SK-N-SH (cell line): Measurements from ENCODE around the gene SIK2. TPM values are rescaled to one million over a fixed set of nuclear protein-coding genes. Genes with fewer than 3 reads are reported as not detected.

Source experiments
- CTCF ChIA-PET: fragments of 300-600, 350-600 bp; formaldehyde crosslinking; extraction: SDS; loops from one replicate; lab custom pipeline; 2021; lab: Yijun Ruan, JAX
- POLR2A ChIA-PET: fragments of 350-600 bp; sonication (Branson Sonifier 250); formaldehyde crosslinking; extraction: SDS; loops from one replicate; lab custom pipeline; 2020; ENCODE audit warnings: antibody characterized with exemption, inconsistent platforms; lab: Yijun Ruan, JAX
- DNase-seq: peaks from one replicate; pipeline ENCODE4 v3.0.0; 2012
- H2AFZ ChIP-seq: fragments of 200-600 bp; sonication (generic); 2 replicates; pipeline ENCODE4 v1.8.1; 2016; ENCODE audit warnings: antibody characterized with exemption, mild to moderate bottlenecking, low read depth
- H3F3A ChIP-seq: fragments of 200-600 bp; sonication (generic); replicated peaks from 2 replicates; pipeline ENCODE3; 2016; ENCODE audit warnings: antibody characterized with exemption, mild to moderate bottlenecking; ENCODE audit not compliant: insufficient read depth
- H3K27ac ChIP-seq, 2 experiments: fragments of 200-500 bp in 1 of 2; fragments of 200-600 bp in 1 of 2; sonication (Bioruptor generic) in 1 of 2; sonication (generic), shearing (Covaris generic) in 1 of 2; 2 replicates each; pipeline versions ENCODE4 v1.5.1 to v1.6.1; 2014 to 2016; ENCODE audit warnings: low read depth in 2 of 2, inconsistent platforms in 1 of 2, low read length in 1 of 2, mild to moderate bottlenecking in 1 of 2, mixed read lengths in 1 of 2
- H3K27me3 ChIP-seq: fragments of 200-600 bp; sonication (generic), shearing (Covaris generic); 2 replicates; pipeline ENCODE4 v1.6.1; 2016; ENCODE audit warnings: mixed run types; ENCODE audit not compliant: insufficient read depth
- H3K36me3 ChIP-seq, 2 experiments: fragments of 200-500 bp in 1 of 2; fragments of 200-600 bp in 1 of 2; sonication (Bioruptor generic) in 1 of 2; sonication (generic) in 1 of 2; replicated peaks in 1 of 2; 2 replicates each; pipeline versions ENCODE3 to v1.5.1; 2014 to 2016; ENCODE audit warnings: low read length in 1 of 2, mild to moderate bottlenecking in 1 of 2; ENCODE audit not compliant: insufficient read depth in 2 of 2, control insufficient read depth in 1 of 2
- H3K4me1 ChIP-seq, 2 experiments: fragments of 200-500 bp in 1 of 2; fragments of 200-600 bp in 1 of 2; sonication (Bioruptor generic) in 1 of 2; sonication (generic), shearing (Covaris generic) in 1 of 2; 2 replicates each; pipeline versions ENCODE4 v1.5.1 to v1.6.1; 2014 to 2016; ENCODE audit warnings: low read depth in 1 of 2, low read length in 1 of 2, mixed run types in 1 of 2; ENCODE audit not compliant: insufficient read depth in 2 of 2, control insufficient read depth in 1 of 2
- H3K4me2 ChIP-seq: fragments of 200-600 bp; sonication (generic), shearing (Covaris generic); 2 replicates; pipeline ENCODE4 v1.6.1; 2017; ENCODE audit warnings: mixed run types
- H3K4me3 ChIP-seq, 2 experiments: fragments of 200-500 bp in 1 of 2; fragments of 200-600 bp in 1 of 2; sonication (Bioruptor generic) in 1 of 2; sonication (generic), shearing (Covaris generic) in 1 of 2; 2 replicates each; pipeline versions ENCODE4 v1.5.1 to v1.8.1; 2014 to 2016; ENCODE audit warnings: low read depth in 2 of 2, inconsistent platforms in 1 of 2, low read length in 1 of 2, mild to moderate bottlenecking in 1 of 2, mixed read lengths in 1 of 2, moderate library complexity in 1 of 2
- H3K79me2 ChIP-seq: fragments of 200-600 bp; sonication (generic); 2 replicates; pipeline ENCODE4 v1.8.1; 2017; ENCODE audit warnings: mild to moderate bottlenecking; ENCODE audit not compliant: insufficient read depth
- H3K9ac ChIP-seq: fragments of 200-600 bp; sonication (generic); 2 replicates; pipeline ENCODE4 v1.6.1; 2017; ENCODE audit warnings: mixed run types
- H3K9me2 ChIP-seq: fragments of 200-600 bp; sonication (generic); 2 replicates; pipeline ENCODE4 v1.6.1; 2017; ENCODE audit warnings: mixed run types
- H3K9me3 ChIP-seq: fragments of 200-600 bp; sonication (generic); 2 replicates; pipeline ENCODE4 v1.6.1; 2017; ENCODE audit warnings: mixed run types, mild to moderate bottlenecking, moderate library complexity
- H4K20me1 ChIP-seq: fragments of 200-600 bp; sonication (generic); 2 replicates; pipeline ENCODE4 v1.6.1; 2017; ENCODE audit warnings: mild to moderate bottlenecking, mixed run types; ENCODE audit not compliant: insufficient read depth
- CHD2 ChIP-seq: fragments of 150-350 bp; IDR thresholded peaks from 2 replicates; pipeline ENCODE4 v1.6.1; 2018; ENCODE audit warnings: low read length; ENCODE audit not compliant: partially characterized antibody
- EZH2phosphoT487 ChIP-seq: fragments of 200-600 bp; sonication (generic); IDR thresholded peaks from 2 replicates; pipeline ENCODE4 v1.6.1; 2017; ENCODE audit warnings: low read depth, mixed run types, mild to moderate bottlenecking, antibody characterized with exemption, moderate library complexity, borderline replicate concordance
- FOSL2 ChIP-seq: IDR thresholded peaks from 2 replicates; pipeline ENCODE4 v1.4.0; 2012; ENCODE audit warnings: low read depth, mild to moderate bottlenecking, moderate library complexity, borderline replicate concordance
- FOXM1 ChIP-seq: IDR thresholded peaks from 2 replicates; pipeline ENCODE4 v1.4.0; 2012; ENCODE audit warnings: low read depth, mild to moderate bottlenecking
- GABPA ChIP-seq: IDR thresholded peaks from 2 replicates; pipeline ENCODE4 v1.4.0; 2012; ENCODE audit warnings: low read depth, mild to moderate bottlenecking
- GATA2 ChIP-seq: sonication (generic); formaldehyde crosslinking; IDR thresholded peaks from 2 replicates; pipeline ENCODE4 v1.5.0; 2020; ENCODE audit warnings: mild to moderate bottlenecking, missing genetic modification reagents
- IRF3 ChIP-seq: fragments of 150-350 bp; IDR thresholded peaks from 2 replicates; pipeline ENCODE4 v1.6.1; 2016; ENCODE audit warnings: mild to moderate bottlenecking, low read depth, low read length
- JUND ChIP-seq: IDR thresholded peaks from 2 replicates; pipeline ENCODE4 v1.4.0; 2012
- MAX ChIP-seq: IDR thresholded peaks from 2 replicates; pipeline ENCODE4 v1.4.0; 2012; ENCODE audit warnings: low read depth
- NRF1 ChIP-seq: IDR thresholded peaks from 2 replicates; pipeline ENCODE4 v1.6.1; 2012; ENCODE audit warnings: low read depth, mild to moderate bottlenecking, low read length
- RCOR1 ChIP-seq: fragments of 150-350 bp; IDR thresholded peaks from 2 replicates; pipeline ENCODE4 v1.6.1; 2017; ENCODE audit warnings: antibody characterized with exemption, low read length
- REST ChIP-seq: IDR thresholded peaks from 2 replicates; pipeline ENCODE4 v1.6.1; 2012; ENCODE audit warnings: mild to moderate bottlenecking, low read depth, low read length, moderate library complexity
- SMC3 ChIP-seq: IDR thresholded peaks from 2 replicates; pipeline ENCODE4 v1.6.1; 2012; ENCODE audit warnings: low read depth, low read length, improper control_type of control experiment
- USF2 ChIP-seq: fragments of 150-350 bp; IDR thresholded peaks from 2 replicates; pipeline ENCODE4 v1.6.1; 2017; ENCODE audit warnings: antibody characterized with exemption, low read length, low read depth, borderline replicate concordance
- ZBTB33 ChIP-seq: IDR thresholded peaks from 2 replicates; pipeline ENCODE4 v1.4.0; 2012; ENCODE audit warnings: low read depth, borderline replicate concordance
- WGBS: methylation state at CpG from one replicate; pipeline ENCODE4 v1.1.6; 2017; ENCODE audit warnings: low lambda C conversion rate; 5-methylcytosine and 5-hydroxymethylcytosine counted together
- polyA plus RNA-seq, 3 experiments: library from polyadenylated mRNA; depleted of rRNA; stranded (reverse); fragments of >200 nt; gene quantifications; 2 replicates each; pipeline ENCODE4 v1.2.3, GENCODE V29; 2012

Gene SIK2
- polyA plus RNA-seq, 1 of the 3 experiments (the other 2 are of a cell fraction): 8.9 TPM

- TF ChIP-seq REST: no peak
- TF ChIP-seq IRF3: no peak
- no peak; the same call in 1 of the 2 replicates for TF ChIP-seq GATA2 (CRISPR knock-in tag)
- TF ChIP-seq ZBTB33: 0 out of 2 replicates have a peak, but pooled peaks have one; percentile 38
These were observed 133.2 kb downstream of the SIK2 start (continued) for GRCh38 chr11:111735262-111736116.

- peak overlapping the region; percentile 98 to 99 for H3K27ac ChIP-seq
- no peaks in the 10 kb centered on the region for H4K20me1 ChIP-seq
- DNase-seq: no peak
- peaks cover 26% of the 10 kb centered on the region for H3F3A ChIP-seq
- peaks cover 39 to 63% of the 10 kb centered on the region in 2 experiments for H3K4me1 ChIP-seq
- peaks cover 23% of the 10 kb centered on the region in 2 experiments for H3K36me3 ChIP-seq
- H3K9me2 ChIP-seq: no peaks in the 10 kb centered on the region
- 44% methylated on average over 7 of the region's 11 CpGs for WGBS
- H2AFZ ChIP-seq: peak overlapping the region; percentile 30; the same call in 1 of the 2 replicates
- H3K79me2 ChIP-seq: no peaks in the 10 kb centered on the region
- H3K9ac ChIP-seq: peak overlapping the region; percentile 79
- ChIA-PET CTCF (interaction anchor here (1.3 kb wide), 1 partner anchor 130 kb away, joined by 4 read pairs; no protein-coding TSS in a partner anchor), POLR2A (no interaction called here)
- H3K9me3 ChIP-seq: no peaks in the 10 kb centered on the region
- H3K27me3 ChIP-seq: no peaks in the 10 kb centered on the region
- peak overlapping the region; percentile 47; the same call in 1 of the 2 replicates for H3K4me2 ChIP-seq
- H3K4me3 ChIP-seq: peak overlapping the region in 1 of 2 experiments; percentile 21; a peak in 1 of 4 replicates
- no peak for TF ChIP-seq FOXM1
- TF ChIP-seq USF2: no peak
- no peak for TF ChIP-seq CHD2
- TF ChIP-seq GABPA: no peak
- TF ChIP-seq FOSL2: no peak
- TF ChIP-seq NRF1: no peak
- TF ChIP-seq MAX: no peak
- TF ChIP-seq SMC3: no peak
- no peak for TF ChIP-seq EZH2phosphoT487
- no peak for TF ChIP-seq ZBTB33
- TF ChIP-seq JUND: no peak
- TF ChIP-seq RCOR1: no peak
These were observed 133.9 kb downstream of the SIK2 start for GRCh38 chr11:111736181-111736590.
